Lung (tissue), 12 donors: ENCODE measurements around the gene ITGA1. TPM values are rescaled to one million over a fixed set of nuclear protein-coding genes. Genes with fewer than 3 reads are reported as not detected.

Experiments used
- ATAC-seq: fragments of 200-7000 bp; cut with Tn5 transposase; one replicate; pipeline ENCODE4 v1.9.1; 2020; ENCODE audit warnings: moderate number of reproducible peaks; ENCODE audit not compliant: insufficient read depth, low FRiP score
- DNase-seq, 3 donors: peaks; one replicate each; pipeline ENCODE4 v3.0.0-alpha.2; 2013 to 2017
- H3K27ac ChIP-seq, 2 donors: one replicate each; pipeline ENCODE4 v1.5.1; 2013; ENCODE audit warnings: mild to moderate bottlenecking in 2 of 2, moderate library complexity in 2 of 2, control low read depth in 1 of 2, inconsistent platforms in 1 of 2, low read depth in 1 of 2, low read length in 1 of 2
- H3K27me3 ChIP-seq, 3 donors: one replicate each; pipeline ENCODE4 v1.5.1; 2013; ENCODE audit warnings: low read length in 2 of 3; ENCODE audit not compliant: control insufficient read depth in 3 of 3, insufficient read depth in 3 of 3
- H3K36me3 ChIP-seq, 4 donors: one replicate each; pipeline ENCODE4 v1.5.1; 2013; ENCODE audit warnings: low read length in 4 of 4, mild to moderate bottlenecking in 1 of 4, moderate library complexity in 1 of 4; ENCODE audit not compliant: control insufficient read depth in 4 of 4, insufficient read depth in 4 of 4
- H3K4me1 ChIP-seq, 5 donors: one replicate each; pipeline ENCODE4 v1.5.1; 2013; ENCODE audit warnings: low read length in 5 of 5, mild to moderate bottlenecking in 2 of 5, moderate library complexity in 1 of 5; ENCODE audit not compliant: control insufficient read depth in 5 of 5, insufficient read depth in 5 of 5
- H3K4me3 ChIP-seq: one replicate; pipeline ENCODE4 v1.5.1; 2013; ENCODE audit warnings: mild to moderate bottlenecking, control low read depth, moderate library complexity
- H3K9ac ChIP-seq, 2 donors: one replicate each; pipeline ENCODE4 v1.5.1; 2013; ENCODE audit warnings: low read length in 2 of 2, control low read depth in 1 of 2; ENCODE audit not compliant: insufficient read depth in 1 of 2
- H3K9me3 ChIP-seq, 4 donors: one replicate each; pipeline ENCODE4 v1.5.1; 2013; ENCODE audit warnings: low read length in 3 of 4, mild to moderate bottlenecking in 1 of 4, moderate library complexity in 1 of 4; ENCODE audit not compliant: control insufficient read depth in 4 of 4, insufficient read depth in 3 of 4
- CTCF ChIP-seq: IDR thresholded peaks from 2 replicates; pipeline ENCODE4 v1.5.1; 2012; ENCODE audit warnings: mild to moderate bottlenecking; ENCODE audit errors: control extremely low read depth, extremely low read depth
- WGBS, 2 donors: extraction: QIAGEN DNeasy Blood & Tissue Kit; methylation state at CpG; one replicate each; pipeline ENCODE4 v1.1.7; 2013; 5-methylcytosine and 5-hydroxymethylcytosine counted together
- polyA plus RNA-seq, 2 donors: library from polyadenylated mRNA; stranded (reverse); fragments of 200-250 nt; gene quantifications; one replicate each; pipeline ENCODE4 v1.2.1, GENCODE V29; 2013
- total RNA-seq, 2 donors: library from RNA; depleted of rRNA in 1 of 2; stranded (reverse); fragments of >200 nt in 1 of 2; gene quantifications; one replicate each; pipeline ENCODE4 v1.2.1, GENCODE V29; 2014 to 2021
- donor health status: control.
- donor health status: control.
- donor health status: Bipolar disorder and iron deficiency.
- donor health status: healthy.
- donor health status: DM: yes; HTN: yes; CAD: no.

Gene ITGA1
- total and polyA plus RNA-seq, 4 donors = 8.8 to 119 (median 47.6) TPM

GRCh38 chr5:52769061-52769460 is 18.7 kb upstream of the ITGA1 start:
- H3K27ac ChIP-seq = no peak overlapping the region
- 90 to 94% methylated on average over 5 of the region's 5 CpGs for WGBS, 2 donors
- H3K9me3 ChIP-seq = no peaks in the 10 kb centered on the region

GRCh38 chr5:52770287-52770939 is 17.3 kb upstream of the ITGA1 start:
- 97% methylated on average over 4 of the region's 4 CpGs for WGBS, 2 donors
- no peak for ATAC-seq

More at GRCh38 chr5:52769061-52769460, 18.7 kb upstream of the ITGA1 start:
- DNase-seq (no peak), ATAC-seq (no peak)
- Histone ChIP-seq H3K4me3 (no peak overlapping the region), H3K9ac (no peak overlapping the region), H3K36me3 (no peaks in the 10 kb centered on the region), H3K4me1 (peaks cover 0 to 6% (median 0%) of the 10 kb centered on the region in 5 donors), H3K27me3 (no peaks in the 10 kb centered on the region)
- no peak for TF ChIP-seq CTCF

GRCh38 chr5:52771343-52772039 is 16.2 kb upstream of the ITGA1 start:
- Histone ChIP-seq H3K9me3 (no peaks in the 10 kb centered on the region), H3K9ac (no peak overlapping the region), H3K4me3 (no peak overlapping the region), H3K4me1 (peaks cover 0 to 6% (median 0%) of the 10 kb centered on the region in 5 donors), H3K27me3 (no peaks in the 10 kb centered on the region), H3K36me3 (no peaks in the 10 kb centered on the region), H3K27ac (no peak overlapping the region)
- no peak for TF ChIP-seq CTCF
- ATAC-seq (no peak), DNase-seq (no peak)
- WGBS, 2 donors = 79 to 84% methylated on average over 3 of the region's 3 CpGs

More at GRCh38 chr5:52770287-52770939, 17.3 kb upstream of the ITGA1 start:
- Histone ChIP-seq H3K36me3 (no peaks in the 10 kb centered on the region), H3K27ac (no peak overlapping the region), H3K27me3 (no peaks in the 10 kb centered on the region), H3K9me3 (no peaks in the 10 kb centered on the region), H3K9ac (no peak overlapping the region), H3K4me3 (no peak overlapping the region), H3K4me1 (peaks cover 0 to 6% (median 0%) of the 10 kb centered on the region in 5 donors)
- DNase-seq = no peak
- no peak for TF ChIP-seq CTCF
